ENCODE measurements around the gene FGF5. TPM values are rescaled to one million over a fixed set of nuclear protein-coding genes. Genes with fewer than 3 reads are reported as not detected.

The FGF5 gene
- total RNA-seq, 1 donor from 2014 or later = not detected

GRCh38 chr4:80307183-80307735 lies 40.8 kb downstream of the FGF5 start:
- TF ChIP-seq CTCF (IDR thresholded peaks at IDR 0.05) = no peak

GRCh38 chr4:80307774-80308465 lies 41.5 kb downstream of the FGF5 start:
- Histone ChIP-seq H3K27ac (no peak overlapping the region), H3K9me3 (no peaks in the 10 kb centered on the region), H3K4me1 (no peaks in the 10 kb centered on the region), H3K27me3 (no peaks in the 10 kb centered on the region), H3K4me3 (no peak overlapping the region), H3K36me3 (no peaks in the 10 kb centered on the region)
- no peak for TF ChIP-seq CTCF (IDR thresholded peaks at IDR 0.05)
- ATAC-seq (peak; percentile 90), DNase-seq (no peak)
- intact Hi-C loops (cut with DNase I) = no loop called here

More at GRCh38 chr4:80307183-80307735, 40.8 kb downstream of the FGF5 start:
- Histone ChIP-seq H3K9me3 (no peaks in the 10 kb centered on the region), H3K27ac (no peak overlapping the region), H3K27me3 (no peaks in the 10 kb centered on the region), H3K4me3 (no peak overlapping the region), H3K36me3 (no peaks in the 10 kb centered on the region), H3K4me1 (no peaks in the 10 kb centered on the region)
- intact Hi-C loops (cut with DNase I) = no loop called here
- DNase-seq (no peak), ATAC-seq (peak; percentile 55)

- Histone ChIP-seq H3K27ac (no peak overlapping the region), H3K9me3 (no peaks in the 10 kb centered on the region), H3K27me3 (no peaks in the 10 kb centered on the region), H3K36me3 (no peaks in the 10 kb centered on the region), H3K4me1 (no peaks in the 10 kb centered on the region), H3K4me3 (no peak overlapping the region)
- no peak for DNase-seq
- ATAC-seq = no peak
- no peak for TF ChIP-seq CTCF (IDR thresholded peaks at IDR 0.05)
- intact Hi-C loops (cut with DNase I) = no loop called here
Measured at GRCh38 chr4:80308466-80308822, 42.0 kb downstream of the FGF5 start.

GRCh38 chr4:80309294-80310004 lies 43.0 kb downstream of the FGF5 start:
- no peaks in the 10 kb centered on the region for H3K27me3 ChIP-seq
- no peak for DNase-seq
- TF ChIP-seq CTCF (IDR thresholded peaks at IDR 0.05) = no peak

GRCh38 chr4:80311130-80311529 lies 44.7 kb downstream of the FGF5 start:
- no peak overlapping the region for H3K27ac ChIP-seq
- intact Hi-C loops (cut with DNase I) = no loop called here
- H3K4me1 ChIP-seq = no peaks in the 10 kb centered on the region
- H3K9me3 ChIP-seq = no peaks in the 10 kb centered on the region
- DNase-seq = no peak
- H3K27me3 ChIP-seq = peaks cover 4% of the 10 kb centered on the region
- no peak overlapping the region for H3K4me3 ChIP-seq
- TF ChIP-seq CTCF (IDR thresholded peaks at IDR 0.05) = no peak
- no peak for ATAC-seq
- H3K36me3 ChIP-seq = no peaks in the 10 kb centered on the region

More at GRCh38 chr4:80309294-80310004, 43.0 kb downstream of the FGF5 start:
- Histone ChIP-seq H3K4me1 (no peaks in the 10 kb centered on the region), H3K9me3 (no peaks in the 10 kb centered on the region), H3K4me3 (no peak overlapping the region), H3K36me3 (no peaks in the 10 kb centered on the region), H3K27ac (no peak overlapping the region)
- no peak for ATAC-seq
- intact Hi-C loops (cut with DNase I) = no loop called here
